HG03558 (cell line): ENCODE measurements around the gene CACNA1D.

Source experiments
- ATAC-seq: cut with Tn5 transposase; IDR thresholded peaks from one replicate; pipeline ENCODE4 v1.9.1; 2021; ENCODE audit warnings: moderate number of reproducible peaks; ENCODE audit not compliant: unreplicated experiment; ENCODE audit errors: extremely low read depth

The CACNA1D gene

DNA sequence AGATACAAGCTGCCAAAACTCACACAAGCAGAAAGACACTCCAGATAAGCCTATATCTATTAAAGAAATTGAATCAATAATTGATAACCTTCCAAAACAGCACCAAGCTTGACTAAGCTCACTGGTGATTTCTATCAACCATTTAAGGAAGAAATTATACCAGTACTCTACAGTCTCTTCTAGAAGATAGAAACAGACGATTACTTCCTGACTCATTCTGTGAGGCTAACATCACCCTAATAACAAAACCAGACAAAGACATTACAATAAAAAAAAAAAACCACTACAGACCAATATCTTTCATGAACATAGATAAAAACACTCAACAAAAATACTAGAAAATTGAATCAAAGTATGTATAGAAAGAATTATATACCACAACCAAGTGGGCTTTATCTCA lies 331.6 kb downstream of the CACNA1D start:
- ATAC-seq: no peak

DNA sequence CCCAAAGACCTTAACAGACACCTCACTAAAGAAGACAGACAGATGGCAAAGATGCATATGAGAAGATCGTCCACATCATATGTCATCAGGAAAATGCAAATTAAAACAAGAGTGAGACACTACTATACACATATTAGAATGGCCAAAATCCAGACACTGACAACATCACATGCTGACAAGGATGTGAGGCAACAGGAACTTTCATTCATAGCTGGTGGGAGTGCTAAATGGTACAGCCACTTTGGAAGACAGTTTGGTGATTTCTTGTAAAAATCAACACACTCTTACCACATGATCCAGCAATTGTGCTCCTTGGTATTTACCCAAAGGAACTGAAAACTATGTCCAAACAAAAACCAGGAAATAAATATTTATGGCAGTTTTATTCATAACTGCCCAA lies 334.2 kb downstream of the CACNA1D start:
- no peak for ATAC-seq

DNA sequence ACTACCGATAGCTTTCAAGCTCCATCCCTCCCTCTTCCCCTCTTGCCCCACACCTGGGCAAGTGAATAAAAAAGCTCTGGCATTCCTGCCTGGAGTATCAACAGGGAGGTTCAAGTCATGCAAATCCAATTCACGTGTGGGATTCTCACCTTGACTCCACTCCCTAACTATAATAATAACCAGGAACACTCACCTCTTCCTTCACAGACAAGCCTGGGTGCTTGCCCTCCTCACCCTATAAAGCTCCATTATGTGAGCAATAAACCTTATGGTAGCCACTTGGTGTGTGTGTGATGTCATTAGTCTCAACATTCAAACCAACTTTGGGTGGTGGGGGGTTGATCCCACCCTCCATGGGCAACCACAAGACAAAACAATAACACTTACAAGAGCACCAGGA lies 335.2 kb downstream of the CACNA1D start:
- ATAC-seq: no peak

DNA sequence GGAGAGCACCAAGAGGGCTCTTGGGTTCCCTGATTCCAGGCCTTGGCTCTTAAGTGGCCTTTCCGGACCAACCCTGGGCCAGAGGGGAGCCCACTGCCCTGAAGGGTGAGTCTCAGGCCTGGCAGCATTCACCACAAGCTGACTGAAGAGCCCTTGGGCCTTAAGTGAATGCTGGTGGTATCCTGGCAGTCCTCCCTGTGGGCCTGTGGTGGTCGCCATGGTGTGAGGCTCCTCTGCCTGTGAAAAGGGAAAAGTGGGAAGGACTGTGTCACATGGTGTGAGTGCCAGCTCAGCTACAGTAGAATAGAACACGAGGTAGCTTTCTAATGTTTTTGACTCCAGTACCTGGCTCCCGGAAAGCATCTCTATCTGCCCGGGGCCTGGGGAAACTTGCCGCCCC lies 336.5 kb downstream of the CACNA1D start:
- ATAC-seq: no peak

DNA sequence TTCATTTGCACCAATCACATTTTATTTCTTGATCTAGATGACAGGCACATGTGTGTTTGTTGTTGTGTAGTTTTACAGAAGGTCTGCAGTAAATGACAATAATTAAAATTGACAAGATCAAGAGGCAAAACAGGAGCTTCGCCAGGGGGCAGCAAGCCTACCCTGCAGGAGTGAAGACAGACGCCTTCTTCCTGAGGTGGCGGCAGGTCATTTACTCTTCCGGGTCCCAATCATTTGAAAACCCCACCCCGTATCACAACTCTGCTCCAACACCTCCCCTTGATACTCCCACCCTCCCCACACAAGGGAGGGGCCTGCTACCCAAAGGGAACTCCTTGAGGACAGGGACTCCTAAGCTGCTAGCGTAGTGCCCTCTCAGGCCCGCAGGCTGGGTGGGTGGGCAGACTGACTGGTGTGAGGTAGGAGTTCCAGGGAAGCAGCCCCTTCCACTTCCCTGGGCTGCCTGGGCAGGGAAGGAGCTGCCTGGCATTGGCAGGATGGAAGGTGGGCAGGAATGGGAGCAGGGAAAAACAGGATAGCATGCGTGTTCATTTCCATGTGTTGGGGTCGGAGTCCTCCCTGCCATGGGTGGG lies 338.7 kb downstream of the CACNA1D start:
- ATAC-seq: no peak

DNA sequence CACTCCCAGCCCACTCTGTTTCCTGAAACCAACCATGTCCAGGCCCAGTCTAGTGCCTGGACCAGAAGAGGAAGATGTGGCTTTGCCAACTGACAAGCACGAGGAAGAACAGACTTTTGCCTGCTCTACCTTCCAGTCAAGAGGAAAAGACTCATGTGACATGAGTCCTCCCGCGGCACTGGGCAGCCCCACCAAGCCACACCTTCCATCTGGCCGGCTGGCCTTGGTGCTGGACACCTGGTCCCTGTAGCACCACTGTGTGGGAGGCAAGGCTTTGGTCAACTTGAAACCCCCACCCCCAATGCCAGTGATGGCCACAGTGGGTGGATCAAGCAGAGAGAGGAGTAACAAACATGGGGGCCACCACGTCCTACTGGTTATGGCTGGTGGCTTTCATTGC lies 339.3 kb downstream of the CACNA1D start:
- no peak for ATAC-seq

DNA sequence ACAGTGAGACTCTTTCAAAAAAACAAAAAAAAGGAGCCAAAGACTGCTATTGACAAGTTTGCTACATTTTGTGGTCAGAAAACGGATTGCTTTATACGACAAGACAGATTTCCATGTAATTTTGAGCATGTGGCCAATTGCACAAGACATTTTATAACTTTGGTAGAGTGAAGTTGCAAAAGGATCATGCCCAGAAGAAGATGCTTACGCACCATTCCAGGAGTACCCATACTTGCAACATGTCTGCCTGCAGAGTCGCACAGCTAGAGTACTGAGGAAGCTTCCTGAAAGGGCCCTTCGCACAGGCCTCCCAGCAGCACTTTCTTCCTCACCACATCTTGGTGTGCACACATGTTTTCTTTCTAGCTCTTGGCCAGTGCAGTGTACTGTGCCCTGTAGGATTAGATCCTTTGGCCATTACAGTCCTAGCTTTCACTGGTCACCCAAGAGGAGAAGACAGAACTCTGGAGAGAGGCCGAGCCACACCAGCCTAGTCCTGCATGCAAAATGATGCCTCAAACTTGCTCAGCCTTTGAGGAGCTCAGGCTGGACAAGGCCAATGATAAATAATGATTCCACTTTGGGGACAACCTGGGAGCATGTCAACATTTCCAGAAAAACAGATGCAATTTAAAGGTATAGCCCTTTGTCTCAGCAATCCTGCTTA lies 340.2 kb downstream of the CACNA1D start:
- no peak for ATAC-seq

DNA sequence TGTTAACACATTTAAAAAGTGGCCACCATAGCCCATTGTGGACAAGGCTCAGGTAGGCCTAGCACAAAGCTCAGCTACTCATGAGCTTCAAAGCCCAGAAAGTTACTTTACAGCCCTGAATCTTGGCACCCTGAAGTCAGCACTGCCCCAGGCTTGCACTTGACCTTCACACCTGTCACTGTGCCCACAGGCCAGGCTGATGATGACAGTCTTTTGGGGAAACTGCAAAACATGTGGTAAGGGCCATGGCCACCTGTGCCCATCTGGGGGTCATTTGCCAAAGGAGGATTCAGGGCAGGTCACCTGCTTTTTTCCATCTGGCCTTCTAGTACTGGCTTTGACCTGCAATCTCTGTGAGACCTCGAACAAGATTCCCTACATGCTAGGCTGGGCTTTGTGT lies 340.8 kb downstream of the CACNA1D start:
- no peak for ATAC-seq

DNA sequence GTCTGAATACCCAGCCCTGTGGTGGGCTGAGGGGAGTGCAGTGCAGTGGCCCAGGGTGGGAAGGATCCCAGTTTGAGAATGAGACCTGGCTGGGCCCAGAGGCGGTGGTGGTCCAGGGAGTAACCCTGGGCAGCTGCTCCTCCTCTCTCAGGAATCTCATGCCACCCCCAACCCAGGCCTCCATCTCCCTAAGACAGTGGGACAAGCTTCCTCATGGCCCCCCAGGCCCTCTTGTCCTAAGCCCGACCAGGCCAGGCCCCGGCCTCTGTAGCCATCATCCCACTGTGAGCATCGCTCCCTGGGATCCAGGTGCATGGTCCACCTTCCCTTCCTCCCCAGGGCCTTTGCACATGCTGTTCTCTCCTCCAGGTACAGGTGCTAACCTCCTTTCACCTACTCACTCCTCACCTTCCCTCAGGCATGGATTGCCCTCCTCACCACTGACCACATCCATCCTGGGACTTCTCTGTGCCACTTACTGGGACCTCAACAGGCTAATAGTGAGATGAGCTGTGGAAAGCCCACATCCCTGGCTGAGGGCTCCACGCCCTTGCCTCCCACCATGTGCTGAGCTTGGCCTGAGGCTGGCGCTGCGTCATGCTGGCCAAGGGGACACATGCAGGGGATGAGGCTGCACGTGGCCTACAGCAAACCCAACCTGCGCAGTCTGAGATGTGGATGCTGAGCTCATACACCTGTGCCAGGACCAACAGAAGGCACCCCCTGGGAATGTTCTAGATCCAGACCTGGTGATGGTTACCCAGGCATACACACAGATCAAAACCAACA lies 341.9 kb downstream of the CACNA1D start:
- ATAC-seq: no peak

DNA sequence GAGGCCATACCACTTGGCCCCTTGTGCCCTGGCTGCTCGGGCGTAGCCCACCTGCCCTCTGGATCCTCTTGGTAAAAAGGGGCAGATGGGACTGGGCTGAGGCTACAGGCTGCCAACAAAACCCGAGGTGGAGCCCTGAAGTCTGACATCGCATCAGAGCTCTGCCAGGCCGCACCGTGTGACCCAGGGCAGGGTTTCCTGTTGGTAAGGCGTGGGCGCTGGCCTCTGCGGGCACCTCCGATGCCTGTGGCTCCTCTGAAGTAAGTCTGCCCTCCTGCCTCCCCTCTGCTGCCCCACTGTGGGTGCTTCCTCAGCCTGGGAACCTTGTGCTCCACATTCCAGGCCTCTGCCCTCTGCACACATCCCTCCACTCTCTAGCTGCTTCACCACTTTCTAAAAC lies 342.9 kb downstream of the CACNA1D start:
- no peak for ATAC-seq

DNA sequence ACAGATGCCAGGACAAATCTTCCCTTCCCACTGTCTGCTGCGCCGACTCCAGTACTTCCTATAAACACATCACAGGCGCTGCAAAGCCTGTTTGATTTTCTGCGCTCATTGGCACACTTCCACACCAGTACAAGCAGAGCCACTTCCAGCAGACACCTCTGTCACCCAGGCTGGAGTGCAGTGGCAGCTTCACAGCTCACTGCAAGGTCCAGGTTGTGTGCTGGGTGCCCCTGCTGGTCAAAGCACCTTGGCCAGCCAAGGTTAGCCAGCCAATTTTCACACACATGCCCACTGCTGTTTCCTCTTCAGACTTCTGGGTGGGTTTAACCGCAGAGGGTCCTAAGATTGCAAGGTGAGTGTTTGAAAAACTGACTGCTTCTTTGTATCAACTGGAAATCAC lies 346.9 kb downstream of the CACNA1D start:
- ATAC-seq: no peak

DNA sequence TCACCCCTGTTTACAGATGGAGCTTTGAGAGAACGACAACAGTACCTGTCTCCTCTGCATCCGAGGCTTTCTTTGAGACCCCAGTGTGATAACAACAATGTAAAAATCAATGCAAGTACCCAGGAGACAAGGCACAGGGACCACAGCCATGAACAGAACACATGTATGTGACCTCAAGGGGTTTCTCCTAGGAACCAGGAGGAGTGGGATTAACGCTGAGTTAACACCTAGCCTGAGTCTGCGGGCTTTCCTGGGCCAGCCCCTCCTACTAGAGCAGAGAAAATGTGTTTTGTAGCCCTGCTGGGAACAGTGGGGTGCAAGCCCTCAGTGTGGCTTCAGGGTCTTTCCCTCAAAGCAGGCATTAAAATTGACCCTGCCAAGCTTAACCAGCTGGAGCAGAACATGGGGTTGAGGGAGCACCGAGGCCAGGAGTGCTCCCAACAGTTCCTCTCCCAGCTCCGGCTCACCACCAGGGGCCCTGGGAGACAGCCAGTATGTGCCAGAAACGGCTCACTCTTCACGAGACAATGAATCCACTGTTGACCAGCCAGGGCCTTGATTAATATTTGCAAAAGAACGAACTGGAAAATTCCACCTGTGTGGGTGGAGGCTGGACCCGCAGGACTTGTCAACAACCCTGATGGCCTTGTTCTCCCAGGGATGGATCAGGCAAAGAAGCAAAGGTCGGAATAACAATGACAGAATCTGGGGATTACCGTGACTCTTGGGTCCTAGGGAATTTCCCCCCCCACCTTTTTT lies 348.2 kb downstream of the CACNA1D start:
- ATAC-seq: no peak

DNA sequence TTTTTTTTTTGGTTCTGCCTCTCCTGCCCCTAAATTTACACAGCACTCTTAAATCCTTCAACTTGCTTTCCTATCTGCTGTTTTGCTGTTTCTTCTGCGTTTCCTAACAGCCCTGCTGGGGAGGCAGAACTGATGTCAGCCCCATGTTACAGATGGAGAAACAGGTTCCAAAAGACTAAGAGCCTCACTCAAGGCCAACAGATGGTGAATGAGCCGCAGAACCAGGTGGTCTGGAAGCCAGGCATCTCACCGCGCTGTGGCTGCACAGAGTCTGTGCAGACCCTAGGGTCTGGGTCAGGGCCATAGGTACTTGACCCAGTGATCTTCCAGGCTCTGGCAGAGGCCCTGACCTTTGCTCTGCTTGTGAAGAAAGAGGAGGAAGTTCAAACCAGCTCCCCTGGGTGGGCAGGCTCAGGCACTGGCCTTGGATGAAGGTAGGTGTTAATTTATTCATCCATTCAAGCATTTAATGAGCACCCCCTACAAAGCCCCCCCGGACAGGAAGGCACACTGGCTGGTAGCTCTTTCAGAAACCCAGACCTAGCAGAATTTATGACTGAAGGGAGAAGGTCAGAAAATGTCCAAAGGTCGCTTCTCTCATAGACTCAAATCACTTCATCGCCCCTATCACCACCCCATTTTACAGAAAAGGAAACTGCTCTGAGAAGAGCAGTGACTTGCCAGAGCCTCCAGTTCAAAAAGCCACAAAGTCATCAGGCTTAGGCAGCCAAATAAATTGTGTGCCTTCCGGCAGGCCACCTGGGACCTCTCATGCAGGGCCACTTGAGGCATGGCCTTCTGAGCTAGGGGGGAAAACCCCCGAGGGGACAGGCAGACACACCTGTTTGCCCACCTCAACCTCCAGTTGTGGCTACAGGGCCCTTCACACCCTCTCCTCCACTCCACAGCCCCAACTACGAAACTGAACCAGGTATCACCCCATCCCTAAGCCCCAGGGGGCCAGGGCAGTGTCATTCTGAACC lies 349.1 kb downstream of the CACNA1D start:
- ATAC-seq: no peak

DNA sequence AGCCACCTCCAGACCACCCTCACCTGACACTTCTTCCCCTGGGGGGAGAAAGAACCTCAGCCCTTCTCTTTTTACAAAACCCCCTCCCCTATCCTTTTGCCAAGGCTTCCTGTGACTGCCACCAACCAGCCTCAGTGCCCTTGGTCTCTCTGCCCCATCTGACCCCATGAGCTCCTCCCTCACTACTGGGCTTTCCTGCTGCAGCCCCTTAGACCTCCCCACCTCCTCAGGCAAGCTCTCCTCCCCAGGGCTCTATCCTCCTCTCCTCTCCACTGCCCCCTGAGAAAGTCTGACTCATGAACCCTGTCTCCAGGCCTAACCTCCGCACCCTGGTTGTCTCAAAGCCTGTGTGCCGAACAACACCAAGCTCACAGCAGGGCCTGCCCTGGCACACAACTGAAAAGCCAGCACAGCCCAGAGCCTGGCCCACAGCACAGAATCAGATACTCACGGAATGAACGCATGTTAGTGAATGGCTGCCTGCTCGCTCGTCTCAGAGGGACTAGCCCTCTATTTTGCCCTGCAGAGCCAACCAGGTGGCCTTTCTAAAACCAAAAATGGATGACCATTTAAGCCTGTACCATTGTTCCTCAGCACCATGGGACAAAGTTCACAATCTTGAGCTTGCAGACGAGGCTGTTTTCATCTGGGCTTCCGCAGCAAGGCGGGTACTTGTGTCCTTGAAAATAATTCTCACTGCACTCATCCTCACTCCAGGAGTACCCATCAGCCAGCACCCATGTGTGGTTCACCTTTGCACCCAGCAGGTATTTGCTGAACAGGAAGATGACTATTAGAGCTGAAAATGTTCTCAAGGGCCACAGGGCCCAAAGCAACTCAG lies 350.1 kb downstream of the CACNA1D start:
- ATAC-seq: no peak

DNA sequence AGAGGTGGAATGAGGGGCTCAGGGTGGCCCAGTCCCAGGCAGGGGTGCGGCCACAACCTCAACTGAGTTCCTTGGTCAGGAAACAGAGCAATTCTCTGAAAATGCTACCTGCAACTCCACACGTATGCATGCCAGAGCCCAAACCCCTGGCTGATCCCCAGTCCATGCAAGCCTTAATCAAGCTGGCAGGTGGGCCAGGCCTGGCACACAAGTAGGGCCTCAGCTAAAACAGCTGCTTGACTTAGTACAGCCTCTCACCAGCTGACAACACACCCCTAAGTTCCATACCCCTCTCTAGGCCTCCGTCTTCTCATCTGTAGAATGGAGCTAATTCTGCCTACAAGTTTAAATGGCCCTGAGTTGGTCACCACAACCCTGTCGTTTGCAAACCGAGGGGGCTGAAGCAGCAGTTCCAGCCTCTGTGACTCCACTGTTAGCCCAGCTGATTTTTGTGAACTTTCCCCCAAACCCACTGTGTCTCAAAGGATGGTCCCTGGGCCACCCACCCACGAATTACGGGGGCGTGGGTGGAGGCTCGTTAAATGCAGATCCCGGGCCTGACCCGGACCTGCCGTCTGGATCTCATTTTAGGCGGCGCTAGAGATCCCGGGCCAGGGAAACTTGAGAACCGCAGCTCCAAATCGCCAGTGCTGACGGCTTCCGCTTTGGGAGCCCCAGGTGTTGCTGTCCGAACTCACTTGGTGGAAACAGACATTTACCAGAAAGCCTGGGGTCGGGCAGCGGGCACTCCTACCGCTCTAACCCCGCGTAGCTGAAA lies 350.9 kb downstream of the CACNA1D start:
- ATAC-seq: no peak

DNA sequence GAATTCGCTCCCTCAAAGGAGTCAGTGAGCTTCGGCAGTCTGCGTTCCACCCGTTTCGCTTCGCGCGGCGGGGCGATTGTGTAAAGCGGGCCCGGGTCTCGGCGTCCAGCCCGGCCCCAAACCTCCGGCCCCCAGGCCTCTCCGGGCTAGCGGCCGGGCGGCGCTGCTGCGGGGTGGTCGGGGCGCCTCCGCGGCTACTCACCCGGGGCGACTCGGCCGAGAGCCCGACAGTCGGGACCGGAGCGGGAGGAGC lies 351.4 kb downstream of the CACNA1D start:
- no peak for ATAC-seq

DNA sequence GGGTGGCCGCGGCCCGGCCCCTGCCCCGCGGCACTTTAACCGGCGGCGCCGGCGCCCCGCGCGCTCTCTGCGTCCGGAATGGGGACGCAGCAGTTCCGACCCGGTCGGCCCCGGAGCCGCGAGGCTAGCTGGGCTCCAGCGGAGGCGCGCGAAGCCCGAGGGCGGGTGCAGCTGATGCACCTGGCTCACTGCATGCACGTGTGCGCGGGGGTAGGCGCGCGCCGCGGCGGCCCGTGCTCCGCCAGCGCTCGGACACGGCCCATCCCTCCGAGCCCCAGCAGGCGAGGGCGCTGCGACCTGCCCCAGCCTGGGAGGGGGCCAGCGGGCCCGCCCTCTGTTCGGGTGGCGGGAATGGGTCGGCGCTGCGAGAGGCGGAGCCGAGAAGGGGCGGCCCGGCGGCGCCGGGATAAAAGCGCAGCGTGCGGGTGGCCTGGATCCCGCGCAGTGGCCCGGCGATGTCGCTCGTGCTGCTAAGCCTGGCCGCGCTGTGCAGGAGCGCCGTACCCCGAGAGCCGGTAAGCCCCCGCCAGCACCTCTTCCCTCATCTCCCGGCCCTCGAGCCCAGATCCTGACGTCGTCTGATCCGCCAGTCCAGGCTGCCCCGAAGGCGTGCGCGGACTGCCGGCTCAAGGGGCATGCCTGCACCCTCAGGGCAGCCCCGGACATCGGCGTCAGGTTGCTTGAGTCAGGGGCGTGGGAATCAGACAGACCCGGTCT lies 351.9 kb downstream of the CACNA1D start, which contains the start of the genes CHDH and IL17RB:
TSS of gene CHDH (minus strand) at position 286 of the 717 bp plus-strand sequence. CDS start 22,411 bp downstream, outside the sequence.
TSS of gene IL17RB (plus strand) at position 435 of the 717 bp plus-strand sequence. CDS start at position 456, 21 bp downstream.
- ATAC-seq: peak; percentile 26

DNA sequence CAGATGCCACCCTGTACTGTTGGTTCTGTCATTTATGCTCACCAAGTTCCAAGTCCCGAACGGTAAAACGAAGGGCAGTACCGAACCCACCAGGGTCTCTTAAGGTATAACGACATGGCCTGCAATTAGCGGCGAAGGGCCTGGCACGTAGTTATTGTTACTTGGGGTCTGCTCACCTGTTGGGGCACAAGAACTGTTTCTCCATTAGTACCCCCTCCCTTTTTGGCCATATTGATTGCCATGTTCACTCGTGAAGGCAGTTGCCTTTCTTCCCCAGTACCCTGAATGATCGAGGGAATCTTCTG lies 352.4 kb downstream of the CACNA1D start:
- ATAC-seq: no peak
